ENCODE measurements around the gene CRYBG2.

DNA sequence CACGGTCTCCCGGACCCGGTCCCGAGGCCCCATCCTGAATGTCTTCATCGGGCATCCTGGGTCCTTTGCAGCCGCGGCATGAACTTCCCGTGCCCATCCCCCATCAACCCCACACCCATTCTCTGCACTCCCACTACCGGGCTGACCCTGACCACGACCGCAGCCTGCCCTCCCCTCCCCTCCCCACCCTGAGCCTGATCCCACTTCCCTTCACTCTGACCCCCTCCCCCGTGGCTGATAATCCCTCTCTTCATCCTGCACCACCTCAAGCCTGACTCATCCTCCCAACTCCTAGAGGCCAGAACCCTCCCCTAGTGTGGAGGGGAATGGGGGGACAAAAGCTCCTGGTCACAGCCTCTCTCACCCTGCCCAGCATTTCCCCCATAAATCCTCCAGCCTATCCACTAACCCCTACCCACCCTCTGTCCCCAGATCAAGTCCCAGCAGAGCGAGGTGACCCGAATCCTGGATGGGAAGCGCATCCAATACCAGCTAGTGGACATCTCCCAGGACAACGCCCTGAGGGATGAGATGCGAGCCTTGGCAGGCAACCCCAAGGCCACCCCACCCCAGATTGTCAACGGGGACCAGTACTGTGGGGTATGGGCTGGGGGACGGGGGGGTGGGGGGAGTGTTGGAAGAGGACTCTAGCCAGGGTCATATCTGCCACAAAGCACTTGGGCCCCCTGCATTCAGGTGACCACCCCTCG is 73.4 kb downstream of the CRYBG2 start:
- TF ChIP-seq ESRRA (CRISPR knock-in tag; IDR thresholded peaks at IDR 0.05; ENCODE audit: borderline replicate concordance) = peak; percentile 21; the same call in 1 of the 2 replicates
- TF ChIP-seq, protein P1, sequence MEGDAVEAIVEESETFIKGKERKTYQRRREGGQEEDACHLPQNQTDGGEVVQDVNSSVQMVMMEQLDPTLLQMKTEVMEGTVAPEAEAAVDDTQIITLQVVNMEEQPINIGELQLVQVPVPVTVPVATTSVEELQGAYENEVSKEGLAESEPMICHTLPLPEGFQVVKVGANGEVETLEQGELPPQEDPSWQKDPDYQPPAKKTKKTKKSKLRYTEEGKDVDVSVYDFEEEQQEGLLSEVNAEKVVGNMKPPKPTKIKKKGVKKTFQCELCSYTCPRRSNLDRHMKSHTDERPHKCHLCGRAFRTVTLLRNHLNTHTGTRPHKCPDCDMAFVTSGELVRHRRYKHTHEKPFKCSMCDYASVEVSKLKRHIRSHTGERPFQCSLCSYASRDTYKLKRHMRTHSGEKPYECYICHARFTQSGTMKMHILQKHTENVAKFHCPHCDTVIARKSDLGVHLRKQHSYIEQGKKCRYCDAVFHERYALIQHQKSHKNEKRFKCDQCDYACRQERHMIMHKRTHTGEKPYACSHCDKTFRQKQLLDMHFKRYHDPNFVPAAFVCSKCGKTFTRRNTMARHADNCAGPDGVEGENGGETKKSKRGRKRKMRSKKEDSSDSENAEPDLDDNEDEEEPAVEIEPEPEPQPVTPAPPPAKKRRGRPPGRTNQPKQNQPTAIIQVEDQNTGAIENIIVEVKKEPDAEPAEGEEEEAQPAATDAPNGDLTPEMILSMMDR (IDR thresholded peaks at IDR 0.05) = no peak

Measured in WTC11 (cell line).